Medulla oblongata (tissue), 1 donor: ENCODE results near the gene MAP2K2.
"Not testable (repeated sequence)": the region's sequence is repeated elsewhere in the genome, so short reads cannot be mapped to it uniquely, and the experiment has no call there.

Experiments used
- DNase-seq: peaks from one replicate; pipeline ENCODE4 v3.0.0-alpha.2; 2015; ENCODE audit errors: extremely low spot score

MAP2K2 gene

GRCh38 chr19:4123615-4124568, at the start of gene MAP2K2:
Gene MAP2K2 (minus strand): TSS chr19:4124122. CDS start chr19:4123875, 247 bp downstream.
- DNase-seq = peak; percentile 95

- DNase-seq = no peak
Observed at GRCh38 chr19:4172861-4173473, 49.0 kb upstream of the MAP2K2 start.

- DNase-seq = no peak
Observed at GRCh38 chr19:4171676-4172075, 47.8 kb upstream of the MAP2K2 start.

- DNase-seq = no peak
Observed at GRCh38 chr19:4164262-4164661, 40.3 kb upstream of the MAP2K2 start.

- no peak for DNase-seq
Observed at GRCh38 chr19:4161415-4162077, 37.6 kb upstream of the MAP2K2 start.

GRCh38 chr19:4157971-4158370, 34.0 kb upstream of the MAP2K2 start:
- DNase-seq = not testable (repeated sequence)

- no peak for DNase-seq
Observed at GRCh38 chr19:4157164-4157563, 33.2 kb upstream of the MAP2K2 start.

- no peak for DNase-seq
Observed at GRCh38 chr19:4154571-4155312, 30.8 kb upstream of the MAP2K2 start.

- no peak for DNase-seq
Observed at GRCh38 chr19:4152241-4152998, 28.5 kb upstream of the MAP2K2 start.

GRCh38 chr19:4151623-4152022, 27.7 kb upstream of the MAP2K2 start:
- DNase-seq = no peak

GRCh38 chr19:4149518-4150288, 25.8 kb upstream of the MAP2K2 start:
- DNase-seq = no peak

- no peak for DNase-seq
Observed at GRCh38 chr19:4144666-4145249, 20.8 kb upstream of the MAP2K2 start.

GRCh38 chr19:4142916-4143315, 19.0 kb upstream of the MAP2K2 start:
- not testable (repeated sequence) for DNase-seq

- peak; percentile 37 for DNase-seq
Observed at GRCh38 chr19:4140237-4140711, 16.4 kb upstream of the MAP2K2 start.

- DNase-seq = peak; percentile 55
Observed at GRCh38 chr19:4139614-4140236, 15.8 kb upstream of the MAP2K2 start.

- no peak for DNase-seq
Observed at GRCh38 chr19:4138445-4138844, 14.5 kb upstream of the MAP2K2 start.

- no peak for DNase-seq
Observed at GRCh38 chr19:4136680-4137088, 12.8 kb upstream of the MAP2K2 start.

- not testable (repeated sequence) for DNase-seq
Observed at GRCh38 chr19:4135386-4135785, 11.5 kb upstream of the MAP2K2 start.

GRCh38 chr19:4134351-4134750, 10.4 kb upstream of the MAP2K2 start:
- no peak for DNase-seq
